ENCODE data around the gene NATD1. TPM values are rescaled to one million over a fixed set of nuclear protein-coding genes. Genes with fewer than 3 reads are reported as not detected.
A peak's percentile ranks its signal among the peaks of the same experiment; 100 is the strongest.

NATD1 gene
- total and polyA plus RNA-seq, 2 experiments from 2014 or later, result 3.6 to 5.0 TPM

- 48 to 58% methylated on average over 7 of the region's 7 CpGs for WGBS, 2 experiments (ENCODE audit: low coverage in 1 of 2, low lambda C conversion rate in 2 of 2, missing lambda C conversion rate in 2 of 2)
- Histone ChIP-seq H3K4me1 (ENCODE audit: insufficient read depth) (peaks cover 4% of the 10 kb centered on the region; the same call in 1 of the 2 replicates), H4K20me1 (ENCODE audit: insufficient read depth) (0 out of 2 replicates have a peak, but pooled peaks cover under 1% of the 10 kb centered on the region), H3F3A (ENCODE audit: insufficient read depth) (no peaks in the 10 kb centered on the region), H3K4me3 (no peak overlapping the region), H3K27me3 (replicated peaks; ENCODE audit: insufficient read depth) (no peaks in the 10 kb centered on the region), H3K79me2 (ENCODE audit: insufficient read depth) (peaks cover 84% of the 10 kb centered on the region), H3K27ac (no peak overlapping the region), H2AFZ (no peak overlapping the region), H3K4me2 (ENCODE audit: unreplicated experiment) (no peak overlapping the region), H3K9ac (no peak overlapping the region), H3K9me2 (ENCODE audit: insufficient read depth) (no peaks in the 10 kb centered on the region), H3K9me3 (ENCODE audit: low read depth) (no peaks in the 10 kb centered on the region), H3K36me3 (ENCODE audit: low read depth) (peaks cover 18% of the 10 kb centered on the region)
- no peak for TF ChIP-seq EZH2phosphoT487 (IDR thresholded peaks at IDR 0.05; ENCODE audit: insufficient read depth, low read depth)
- no peak for TF ChIP-seq EZH2 (IDR thresholded peaks at IDR 0.05; ENCODE audit: insufficient read depth, poor library complexity, severe bottlenecking)
- in situ Hi-C loops (cut with MboI), result loop anchor here (25.0 kb wide), 1 partner anchor 462 kb away; no protein-coding TSS in a partner anchor
- DNase-seq, result no peak
Observed at GRCh38 chr17:21299981-21300600, 46.9 kb upstream of the NATD1 start.

GRCh38 chr17:21298983-21299519 lies 45.8 kb upstream of the NATD1 start:
- Histone ChIP-seq H3K79me2 (ENCODE audit: insufficient read depth) (peaks cover 94% of the 10 kb centered on the region), H3K9ac (no peak overlapping the region)
- in situ Hi-C loops (cut with MboI), result no loop called here

GRCh38 chr17:21298056-21298982 lies 45.1 kb upstream of the NATD1 start:
- H3K27me3 ChIP-seq (replicated peaks; ENCODE audit: insufficient read depth), result no peaks in the 10 kb centered on the region
- no peaks in the 10 kb centered on the region for H3K9me2 ChIP-seq (ENCODE audit: insufficient read depth)
- peaks cover 4% of the 10 kb centered on the region; the same call in 1 of the 2 replicates for H3K4me1 ChIP-seq (ENCODE audit: insufficient read depth)
- DNase-seq, result peak; percentile 1
- H3K9ac ChIP-seq, result 0 out of 2 replicates have a peak overlapping the region, but pooled peaks have one; percentile 25
- H3K4me3 ChIP-seq, result no peak overlapping the region
- H3K4me2 ChIP-seq (ENCODE audit: unreplicated experiment), result no peak overlapping the region
- in situ Hi-C loops (cut with MboI), result no loop called here
- peaks cover 18% of the 10 kb centered on the region for H3K36me3 ChIP-seq (ENCODE audit: low read depth)
- TF ChIP-seq EZH2 (IDR thresholded peaks at IDR 0.05; ENCODE audit: insufficient read depth, poor library complexity, severe bottlenecking) (no peak), EZH2phosphoT487 (IDR thresholded peaks at IDR 0.05; ENCODE audit: insufficient read depth, low read depth) (no peak)
- H3K79me2 ChIP-seq (ENCODE audit: insufficient read depth), result peaks cover 95% of the 10 kb centered on the region
- H3K9me3 ChIP-seq (ENCODE audit: low read depth), result no peaks in the 10 kb centered on the region
- H4K20me1 ChIP-seq (ENCODE audit: insufficient read depth), result peaks cover 8% of the 10 kb centered on the region; the same call in 1 of the 2 replicates
- H3K27ac ChIP-seq, result no peak overlapping the region
- WGBS, 2 experiments (ENCODE audit: low coverage in 1 of 2, low lambda C conversion rate in 2 of 2, missing lambda C conversion rate in 2 of 2), result 67 to 68% methylated on average over 22 of the region's 22 CpGs
- H2AFZ ChIP-seq, result no peak overlapping the region
- no peaks in the 10 kb centered on the region for H3F3A ChIP-seq (ENCODE audit: insufficient read depth)

More at GRCh38 chr17:21298983-21299519, 45.8 kb upstream of the NATD1 start:
- Histone ChIP-seq H3K27me3 (replicated peaks; ENCODE audit: insufficient read depth) (no peaks in the 10 kb centered on the region), H3K9me2 (ENCODE audit: insufficient read depth) (no peaks in the 10 kb centered on the region), H3K4me1 (ENCODE audit: insufficient read depth) (peaks cover 4% of the 10 kb centered on the region; the same call in 1 of the 2 replicates), H3K4me2 (ENCODE audit: unreplicated experiment) (no peak overlapping the region), H3K27ac (no peak overlapping the region), H4K20me1 (ENCODE audit: insufficient read depth) (peaks cover 8% of the 10 kb centered on the region; the same call in 1 of the 2 replicates), H3K36me3 (ENCODE audit: low read depth) (peaks cover 18% of the 10 kb centered on the region), H2AFZ (no peak overlapping the region), H3K4me3 (no peak overlapping the region), H3K9me3 (ENCODE audit: low read depth) (no peaks in the 10 kb centered on the region), H3F3A (ENCODE audit: insufficient read depth) (no peaks in the 10 kb centered on the region)
- DNase-seq, result peak; percentile 1
- 47 to 54% methylated on average over 13 of the region's 13 CpGs for WGBS, 2 experiments (ENCODE audit: low coverage in 1 of 2, low lambda C conversion rate in 2 of 2, missing lambda C conversion rate in 2 of 2)
- TF ChIP-seq EZH2phosphoT487 (IDR thresholded peaks at IDR 0.05; ENCODE audit: insufficient read depth, low read depth), result no peak
- no peak for TF ChIP-seq EZH2 (IDR thresholded peaks at IDR 0.05; ENCODE audit: insufficient read depth, poor library complexity, severe bottlenecking)

GRCh38 chr17:21297597-21297996 lies 44.4 kb upstream of the NATD1 start:
- no peaks in the 10 kb centered on the region for H3K9me2 ChIP-seq (ENCODE audit: insufficient read depth)
- no peak for TF ChIP-seq EZH2phosphoT487 (IDR thresholded peaks at IDR 0.05; ENCODE audit: insufficient read depth, low read depth)
- TF ChIP-seq EZH2 (IDR thresholded peaks at IDR 0.05; ENCODE audit: insufficient read depth, poor library complexity, severe bottlenecking), result no peak
- no peak overlapping the region for H3K4me2 ChIP-seq (ENCODE audit: unreplicated experiment)
- no peak overlapping the region for H3K4me3 ChIP-seq
- in situ Hi-C loops (cut with MboI), result no loop called here
- H2AFZ ChIP-seq, result no peak overlapping the region
- peak overlapping the region; percentile 41; the same call in 1 of the 2 replicates for H3K27ac ChIP-seq
- H3K9ac ChIP-seq, result peak overlapping the region; percentile 25; the same call in 1 of the 2 replicates
- no peaks in the 10 kb centered on the region for H3F3A ChIP-seq (ENCODE audit: insufficient read depth)
- WGBS, 2 experiments (ENCODE audit: low coverage in 1 of 2, low lambda C conversion rate in 2 of 2, missing lambda C conversion rate in 2 of 2), result 58 to 66% methylated on average over 7 to 10 of the region's 10 CpGs
- peaks cover 4% of the 10 kb centered on the region; the same call in 1 of the 2 replicates for H3K4me1 ChIP-seq (ENCODE audit: insufficient read depth)
- peaks cover 18% of the 10 kb centered on the region for H3K36me3 ChIP-seq (ENCODE audit: low read depth)
- no peak for DNase-seq
- no peaks in the 10 kb centered on the region for H3K9me3 ChIP-seq (ENCODE audit: low read depth)
- H4K20me1 ChIP-seq (ENCODE audit: insufficient read depth), result peaks cover 8% of the 10 kb centered on the region; the same call in 1 of the 2 replicates
- peaks cover 100% of the 10 kb centered on the region for H3K79me2 ChIP-seq (ENCODE audit: insufficient read depth)
- H3K27me3 ChIP-seq (replicated peaks; ENCODE audit: insufficient read depth), result no peaks in the 10 kb centered on the region
